ENCODE measurements around the gene RAB11FIP4. TPM values are rescaled to one million over a fixed set of nuclear protein-coding genes. Genes with fewer than 3 reads are reported as not detected.

RAB11FIP4 gene
- total and polyA plus RNA-seq, 10 of the 15 experiments (the other 5 are each of a cell fraction or from before 2014, with no cell fraction given) = 1.4 to 27.0 (median 17.6) TPM

DNA sequence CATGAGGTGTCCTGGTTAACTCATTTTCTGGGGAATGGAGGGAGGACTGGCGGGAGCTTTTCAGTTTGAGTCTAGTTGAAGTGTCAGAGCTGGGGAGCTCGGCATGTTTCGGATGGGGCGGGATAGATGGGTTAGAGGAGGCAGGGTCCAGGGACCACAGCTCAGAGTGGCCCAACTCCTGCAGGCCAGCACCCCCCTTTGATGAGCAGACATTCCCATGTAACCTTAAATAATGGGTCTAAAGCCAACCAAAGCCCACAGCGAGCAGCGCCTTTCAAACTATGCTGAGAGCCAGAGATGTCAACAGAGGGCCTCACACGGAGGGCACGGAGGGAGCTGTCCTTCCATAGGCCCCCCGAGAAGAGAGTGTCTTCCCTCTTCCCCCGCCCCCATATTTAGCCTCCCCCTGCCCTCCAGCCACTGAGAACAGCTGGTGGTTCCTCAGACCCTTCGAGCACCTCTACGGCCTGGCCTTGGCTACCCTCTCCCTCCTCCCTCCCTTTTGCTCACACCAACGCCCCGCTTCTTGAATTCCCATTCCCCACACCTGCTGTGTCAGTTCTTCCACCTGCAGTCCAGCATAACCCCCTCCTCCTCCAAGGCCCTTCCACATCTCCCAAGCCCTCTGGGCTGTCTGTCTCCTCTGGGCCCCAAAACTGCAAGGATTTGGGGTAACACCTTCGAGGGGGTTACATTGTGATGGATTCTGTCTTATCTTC is 21.8 kb downstream of the RAB11FIP4 start:
- ChIA-PET CTCF (interaction anchor here (0.8 kb wide), 1 partner anchor 22 kb away, joined by 3 read pairs; no protein-coding TSS in a partner anchor), RAD21 (ENCODE audit: unreplicated experiment) (no interaction called here)
- TF ChIP-seq BACH1 (IDR thresholded peaks at IDR 0.05; ENCODE audit: borderline replicate concordance) (no peak), SMAD5 (IDR thresholded peaks at IDR 0.05; ENCODE audit: low read depth) (no peak), EZH2 (IDR thresholded peaks at IDR 0.05; ENCODE audit: borderline replicate concordance, control insufficient read depth, low read depth, low read length) (no peak), WRNIP1 (IDR thresholded peaks at IDR 0.05; ENCODE audit: borderline replicate concordance, low read depth, low read length) (no peak), SMC3 (IDR thresholded peaks at IDR 0.05; ENCODE audit: borderline replicate concordance, low read length) (no peak), RFX5 (IDR thresholded peaks at IDR 0.05; ENCODE audit: low read depth, low read length) (no peak), SUZ12 (IDR thresholded peaks at IDR 0.05; ENCODE audit: unreplicated experiment) (no peak)
- TF ChIP-seq, protein P1, sequence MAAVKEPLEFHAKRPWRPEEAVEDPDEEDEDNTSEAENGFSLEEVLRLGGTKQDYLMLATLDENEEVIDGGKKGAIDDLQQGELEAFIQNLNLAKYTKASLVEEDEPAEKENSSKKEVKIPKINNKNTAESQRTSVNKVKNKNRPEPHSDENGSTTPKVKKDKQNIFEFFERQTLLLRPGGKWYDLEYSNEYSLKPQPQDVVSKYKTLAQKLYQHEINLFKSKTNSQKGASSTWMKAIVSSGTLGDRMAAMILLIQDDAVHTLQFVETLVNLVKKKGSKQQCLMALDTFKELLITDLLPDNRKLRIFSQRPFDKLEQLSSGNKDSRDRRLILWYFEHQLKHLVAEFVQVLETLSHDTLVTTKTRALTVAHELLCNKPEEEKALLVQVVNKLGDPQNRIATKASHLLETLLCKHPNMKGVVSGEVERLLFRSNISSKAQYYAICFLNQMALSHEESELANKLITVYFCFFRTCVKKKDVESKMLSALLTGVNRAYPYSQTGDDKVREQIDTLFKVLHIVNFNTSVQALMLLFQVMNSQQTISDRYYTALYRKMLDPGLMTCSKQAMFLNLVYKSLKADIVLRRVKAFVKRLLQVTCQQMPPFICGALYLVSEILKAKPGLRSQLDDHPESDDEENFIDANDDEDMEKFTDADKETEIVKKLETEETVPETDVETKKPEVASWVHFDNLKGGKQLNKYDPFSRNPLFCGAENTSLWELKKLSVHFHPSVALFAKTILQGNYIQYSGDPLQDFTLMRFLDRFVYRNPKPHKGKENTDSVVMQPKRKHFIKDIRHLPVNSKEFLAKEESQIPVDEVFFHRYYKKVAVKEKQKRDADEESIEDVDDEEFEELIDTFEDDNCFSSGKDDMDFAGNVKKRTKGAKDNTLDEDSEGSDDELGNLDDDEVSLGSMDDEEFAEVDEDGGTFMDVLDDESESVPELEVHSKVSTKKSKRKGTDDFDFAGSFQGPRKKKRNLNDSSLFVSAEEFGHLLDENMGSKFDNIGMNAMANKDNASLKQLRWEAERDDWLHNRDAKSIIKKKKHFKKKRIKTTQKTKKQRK (IDR thresholded peaks at IDR 0.05; ENCODE audit: low read depth, low read length) = no peak
- TF ChIP-seq, protein P2, sequence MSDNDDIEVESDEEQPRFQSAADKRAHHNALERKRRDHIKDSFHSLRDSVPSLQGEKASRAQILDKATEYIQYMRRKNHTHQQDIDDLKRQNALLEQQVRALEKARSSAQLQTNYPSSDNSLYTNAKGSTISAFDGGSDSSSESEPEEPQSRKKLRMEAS (IDR thresholded peaks at IDR 0.05; ENCODE audit: low read depth, low read length) = no peak
- TF ChIP-seq, protein P3, sequence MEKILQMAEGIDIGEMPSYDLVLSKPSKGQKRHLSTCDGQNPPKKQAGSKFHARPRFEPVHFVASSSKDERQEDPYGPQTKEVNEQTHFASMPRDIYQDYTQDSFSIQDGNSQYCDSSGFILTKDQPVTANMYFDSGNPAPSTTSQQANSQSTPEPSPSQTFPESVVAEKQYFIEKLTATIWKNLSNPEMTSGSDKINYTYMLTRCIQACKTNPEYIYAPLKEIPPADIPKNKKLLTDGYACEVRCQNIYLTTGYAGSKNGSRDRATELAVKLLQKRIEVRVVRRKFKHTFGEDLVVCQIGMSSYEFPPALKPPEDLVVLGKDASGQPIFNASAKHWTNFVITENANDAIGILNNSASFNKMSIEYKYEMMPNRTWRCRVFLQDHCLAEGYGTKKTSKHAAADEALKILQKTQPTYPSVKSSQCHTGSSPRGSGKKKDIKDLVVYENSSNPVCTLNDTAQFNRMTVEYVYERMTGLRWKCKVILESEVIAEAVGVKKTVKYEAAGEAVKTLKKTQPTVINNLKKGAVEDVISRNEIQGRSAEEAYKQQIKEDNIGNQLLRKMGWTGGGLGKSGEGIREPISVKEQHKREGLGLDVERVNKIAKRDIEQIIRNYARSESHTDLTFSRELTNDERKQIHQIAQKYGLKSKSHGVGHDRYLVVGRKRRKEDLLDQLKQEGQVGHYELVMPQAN (conservative IDR thresholded peaks at IDR 0.05) = no peak
- TF ChIP-seq, protein P4, sequence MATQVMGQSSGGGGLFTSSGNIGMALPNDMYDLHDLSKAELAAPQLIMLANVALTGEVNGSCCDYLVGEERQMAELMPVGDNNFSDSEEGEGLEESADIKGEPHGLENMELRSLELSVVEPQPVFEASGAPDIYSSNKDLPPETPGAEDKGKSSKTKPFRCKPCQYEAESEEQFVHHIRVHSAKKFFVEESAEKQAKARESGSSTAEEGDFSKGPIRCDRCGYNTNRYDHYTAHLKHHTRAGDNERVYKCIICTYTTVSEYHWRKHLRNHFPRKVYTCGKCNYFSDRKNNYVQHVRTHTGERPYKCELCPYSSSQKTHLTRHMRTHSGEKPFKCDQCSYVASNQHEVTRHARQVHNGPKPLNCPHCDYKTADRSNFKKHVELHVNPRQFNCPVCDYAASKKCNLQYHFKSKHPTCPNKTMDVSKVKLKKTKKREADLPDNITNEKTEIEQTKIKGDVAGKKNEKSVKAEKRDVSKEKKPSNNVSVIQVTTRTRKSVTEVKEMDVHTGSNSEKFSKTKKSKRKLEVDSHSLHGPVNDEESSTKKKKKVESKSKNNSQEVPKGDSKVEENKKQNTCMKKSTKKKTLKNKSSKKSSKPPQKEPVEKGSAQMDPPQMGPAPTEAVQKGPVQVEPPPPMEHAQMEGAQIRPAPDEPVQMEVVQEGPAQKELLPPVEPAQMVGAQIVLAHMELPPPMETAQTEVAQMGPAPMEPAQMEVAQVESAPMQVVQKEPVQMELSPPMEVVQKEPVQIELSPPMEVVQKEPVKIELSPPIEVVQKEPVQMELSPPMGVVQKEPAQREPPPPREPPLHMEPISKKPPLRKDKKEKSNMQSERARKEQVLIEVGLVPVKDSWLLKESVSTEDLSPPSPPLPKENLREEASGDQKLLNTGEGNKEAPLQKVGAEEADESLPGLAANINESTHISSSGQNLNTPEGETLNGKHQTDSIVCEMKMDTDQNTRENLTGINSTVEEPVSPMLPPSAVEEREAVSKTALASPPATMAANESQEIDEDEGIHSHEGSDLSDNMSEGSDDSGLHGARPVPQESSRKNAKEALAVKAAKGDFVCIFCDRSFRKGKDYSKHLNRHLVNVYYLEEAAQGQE (IDR thresholded peaks at IDR 0.05; ENCODE audit: low read depth, low read length) = no peak
- TF ChIP-seq, protein P5, sequence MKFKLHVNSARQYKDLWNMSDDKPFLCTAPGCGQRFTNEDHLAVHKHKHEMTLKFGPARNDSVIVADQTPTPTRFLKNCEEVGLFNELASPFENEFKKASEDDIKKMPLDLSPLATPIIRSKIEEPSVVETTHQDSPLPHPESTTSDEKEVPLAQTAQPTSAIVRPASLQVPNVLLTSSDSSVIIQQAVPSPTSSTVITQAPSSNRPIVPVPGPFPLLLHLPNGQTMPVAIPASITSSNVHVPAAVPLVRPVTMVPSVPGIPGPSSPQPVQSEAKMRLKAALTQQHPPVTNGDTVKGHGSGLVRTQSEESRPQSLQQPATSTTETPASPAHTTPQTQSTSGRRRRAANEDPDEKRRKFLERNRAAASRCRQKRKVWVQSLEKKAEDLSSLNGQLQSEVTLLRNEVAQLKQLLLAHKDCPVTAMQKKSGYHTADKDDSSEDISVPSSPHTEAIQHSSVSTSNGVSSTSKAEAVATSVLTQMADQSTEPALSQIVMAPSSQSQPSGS (IDR thresholded peaks at IDR 0.05; ENCODE audit: low read length) = no peak

More for the DNA sequence above, 21.8 kb downstream of the RAB11FIP4 start:
- no peaks in the 10 kb centered on the region for H3K36me3 ChIP-seq (ENCODE audit: control insufficient read depth in 2 of 2, insufficient read depth in 2 of 2, low read length in 1 of 2)
- no peaks in the 10 kb centered on the region for H3K9me3 ChIP-seq (replicated peaks; ENCODE audit: control insufficient read depth, insufficient read depth, low read length)
- H3K4me2 ChIP-seq (ENCODE audit: control insufficient read depth, insufficient read depth) = no peak overlapping the region
- ATAC-seq (no peak), DNase-seq (ENCODE audit: low read depth, low spot score) (no peak), FAIRE-seq (no peak)
- no peak overlapping the region for H3K9ac ChIP-seq (ENCODE audit: control insufficient read depth, insufficient read depth, low read length)
- no peak overlapping the region for H3K4me3 ChIP-seq
- H4K20me1 ChIP-seq (ENCODE audit: control insufficient read depth, insufficient read depth) = no peaks in the 10 kb centered on the region
- H2AFZ ChIP-seq (ENCODE audit: control insufficient read depth, low read depth, low read length) = no peak overlapping the region
- no peaks in the 10 kb centered on the region for H3K27me3 ChIP-seq (replicated peaks in 1 of 2; ENCODE audit: control insufficient read depth in 2 of 2, insufficient read depth in 2 of 2, low read length in 1 of 2)
- H3K4me1 ChIP-seq (ENCODE audit: control insufficient read depth, insufficient read depth, low read length) = no peaks in the 10 kb centered on the region
- 50% methylated on average over 13 of the region's 15 CpGs for WGBS (ENCODE audit: insufficient coverage, insufficient replicate concordance, low lambda C conversion rate, missing lambda C conversion rate)
- in situ Hi-C loops (cut with MboI) = no loop called here
- ChIA-PET SMC1A (ENCODE audit: uncharacterized antibody, unreplicated experiment) (interaction anchor here (0.6 kb wide), 1 partner anchor 45 kb away, joined by 3 read pairs; no protein-coding TSS in a partner anchor), POLR2A (interaction anchor here (0.6 kb wide), 1 partner anchor 14 kb away, joined by 5 read pairs; no protein-coding TSS in a partner anchor)
- BruUV-seq (replicated peaks) = no TSS peak
- H3K27ac ChIP-seq (ENCODE audit: control insufficient read depth, insufficient read depth) = no peak overlapping the region
- H3K79me2 ChIP-seq (ENCODE audit: control insufficient read depth, insufficient read depth, low read length) = no peaks in the 10 kb centered on the region
- intact Hi-C loops (cut with micrococcal nuclease; ENCODE audit: unreplicated experiment) = no loop called here
